Measurements from ENCODE around the gene CCNJL. TPM values are rescaled to one million over a fixed set of nuclear protein-coding genes. Genes with fewer than 3 reads are reported as not detected.
A peak's percentile ranks its signal among the peaks of the same experiment; 100 is the strongest.

Gene CCNJL
- total RNA-seq, 1 donor from 2014 or later: 123 TPM

GRCh38 chr5:160254706-160255105 lies 57.7 kb downstream of the CCNJL start:
- Mint-ChIP-seq H3K27ac (ENCODE audit: unreplicated experiment) (no peak overlapping the region), H3K27me3 (ENCODE audit: unreplicated experiment) (peaks cover 14% of the 10 kb centered on the region), H3K4me3 (ENCODE audit: unreplicated experiment) (no peak overlapping the region), H3K36me3 (ENCODE audit: unreplicated experiment) (peaks cover 18% of the 10 kb centered on the region), H3K9me3 (ENCODE audit: unreplicated experiment) (peaks cover 14% of the 10 kb centered on the region), H3K4me1 (ENCODE audit: low read depth, unreplicated experiment) (peaks cover 38% of the 10 kb centered on the region)
- no peak for TF ChIP-seq CTCF (IDR thresholded peaks at IDR 0.05; ENCODE audit: partially characterized antibody, unreplicated experiment)
- DNase-seq: no peak

GRCh38 chr5:160253441-160253840 lies 58.9 kb downstream of the CCNJL start:
- Mint-ChIP-seq H3K4me1 (ENCODE audit: low read depth, unreplicated experiment) (peaks cover 30% of the 10 kb centered on the region), H3K27ac (ENCODE audit: unreplicated experiment) (no peak overlapping the region), H3K36me3 (ENCODE audit: unreplicated experiment) (peaks cover 18% of the 10 kb centered on the region), H3K9me3 (ENCODE audit: unreplicated experiment) (peaks cover 13% of the 10 kb centered on the region), H3K27me3 (ENCODE audit: unreplicated experiment) (peaks cover 10% of the 10 kb centered on the region), H3K4me3 (ENCODE audit: unreplicated experiment) (no peak overlapping the region)
- TF ChIP-seq CTCF (IDR thresholded peaks at IDR 0.05; ENCODE audit: partially characterized antibody, unreplicated experiment): no peak
- no peak for DNase-seq

GRCh38 chr5:160252916-160253315 lies 59.4 kb downstream of the CCNJL start:
- no peak for DNase-seq
- peaks cover 31% of the 10 kb centered on the region for H3K4me1 Mint-ChIP-seq (ENCODE audit: low read depth, unreplicated experiment)
- peaks cover 14% of the 10 kb centered on the region for H3K36me3 Mint-ChIP-seq (ENCODE audit: unreplicated experiment)
- no peak for TF ChIP-seq CTCF (IDR thresholded peaks at IDR 0.05; ENCODE audit: partially characterized antibody, unreplicated experiment)
- H3K9me3 Mint-ChIP-seq (ENCODE audit: unreplicated experiment): peaks cover 13% of the 10 kb centered on the region
- H3K4me3 Mint-ChIP-seq (ENCODE audit: unreplicated experiment): no peak overlapping the region
- H3K27ac Mint-ChIP-seq (ENCODE audit: unreplicated experiment): peak overlapping the region; percentile 10
- peaks cover 10% of the 10 kb centered on the region for H3K27me3 Mint-ChIP-seq (ENCODE audit: unreplicated experiment)

- no peak for TF ChIP-seq CTCF (IDR thresholded peaks at IDR 0.05; ENCODE audit: partially characterized antibody, unreplicated experiment)
- H3K27me3 Mint-ChIP-seq (ENCODE audit: unreplicated experiment): peaks cover 10% of the 10 kb centered on the region
- peaks cover 14% of the 10 kb centered on the region for H3K36me3 Mint-ChIP-seq (ENCODE audit: unreplicated experiment)
- H3K27ac Mint-ChIP-seq (ENCODE audit: unreplicated experiment): peak overlapping the region; percentile 87
- H3K9me3 Mint-ChIP-seq (ENCODE audit: unreplicated experiment): peaks cover 11% of the 10 kb centered on the region
- H3K4me3 Mint-ChIP-seq (ENCODE audit: unreplicated experiment): no peak overlapping the region
- DNase-seq: no peak
- H3K4me1 Mint-ChIP-seq (ENCODE audit: low read depth, unreplicated experiment): peaks cover 35% of the 10 kb centered on the region
Measured at GRCh38 chr5:160251406-160252155, 60.8 kb downstream of the CCNJL start.

DNA sequence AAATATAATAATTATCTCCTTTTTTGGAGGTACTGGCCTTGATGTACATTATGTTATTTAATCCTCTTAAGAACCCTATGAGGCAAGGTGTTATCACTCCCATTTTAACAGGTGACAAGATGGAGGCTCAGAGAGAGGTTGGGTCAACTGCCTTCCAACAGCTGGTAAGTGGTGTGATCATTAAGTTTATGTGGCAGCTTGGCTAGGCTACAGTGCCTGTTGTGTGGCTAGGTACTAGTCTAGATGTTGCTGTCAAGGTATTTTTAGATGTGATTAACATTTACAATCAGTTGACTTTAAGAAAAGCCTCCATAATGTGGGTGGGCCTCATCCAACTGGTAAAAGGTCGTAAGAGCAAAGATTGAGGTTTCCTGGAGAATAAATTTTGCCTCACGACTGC lies 61.5 kb downstream of the CCNJL start:
- Mint-ChIP-seq H3K4me1 (ENCODE audit: low read depth, unreplicated experiment) (peaks cover 42% of the 10 kb centered on the region), H3K27ac (ENCODE audit: unreplicated experiment) (peak overlapping the region; percentile 87), H3K4me3 (ENCODE audit: unreplicated experiment) (no peak overlapping the region), H3K36me3 (ENCODE audit: unreplicated experiment) (peaks cover 14% of the 10 kb centered on the region), H3K27me3 (ENCODE audit: unreplicated experiment) (peaks cover 11% of the 10 kb centered on the region), H3K9me3 (ENCODE audit: unreplicated experiment) (peaks cover 14% of the 10 kb centered on the region)
- no peak for TF ChIP-seq CTCF (IDR thresholded peaks at IDR 0.05; ENCODE audit: partially characterized antibody, unreplicated experiment)
- no peak for DNase-seq
